Measurements from ENCODE around the gene CACNG7. TPM values are rescaled to one million over a fixed set of nuclear protein-coding genes. Genes with fewer than 3 reads are reported as not detected.
"Not testable (repeated sequence)": the region's sequence is repeated elsewhere in the genome, so short reads cannot be mapped to it uniquely, and the experiment has no call there.

Gene CACNG7
- total RNA-seq, 1 experiment from 2014 or later: not detected

DNA sequence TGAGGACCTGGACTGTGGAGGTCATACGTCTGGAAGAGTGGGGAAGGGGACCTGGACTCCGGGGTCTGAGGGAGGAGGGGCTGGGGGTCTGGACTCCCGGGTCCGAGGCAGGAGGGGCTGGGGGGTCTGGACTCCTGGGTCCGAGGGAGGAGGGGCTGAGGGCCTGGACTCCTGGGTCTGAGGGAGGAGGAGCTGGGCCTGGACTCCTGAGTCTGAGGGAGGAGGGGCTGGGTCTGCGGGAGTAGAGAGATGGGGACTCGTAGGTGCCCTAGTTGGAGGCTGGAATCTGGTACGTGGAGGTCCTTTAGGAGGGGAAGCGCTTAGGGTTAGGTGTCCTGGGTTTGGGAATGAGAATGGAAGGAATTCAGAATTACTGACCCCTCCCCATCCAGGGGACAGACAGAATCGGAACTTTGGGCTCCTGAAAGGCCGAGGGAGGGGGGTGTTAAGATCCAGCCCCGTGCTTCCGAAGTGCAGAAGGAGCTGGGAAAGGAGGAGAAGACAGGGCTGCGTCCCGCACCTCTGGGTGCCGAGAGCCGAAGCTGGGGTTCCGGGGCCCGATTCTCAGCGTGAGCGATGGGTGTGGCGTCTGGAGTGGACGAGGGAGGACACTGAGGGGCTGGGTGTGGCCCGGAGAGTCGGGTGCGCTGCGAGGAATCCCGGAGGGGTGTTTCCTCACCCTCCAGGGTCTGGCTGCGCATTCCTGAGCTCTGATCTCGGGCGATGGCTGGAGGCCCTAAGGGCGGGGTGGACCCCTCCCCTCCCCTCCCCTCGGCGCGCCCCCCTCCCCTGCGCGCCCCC lies 40.8 kb upstream of the CACNG7 start:
- Histone ChIP-seq H3K9me3 (ENCODE audit: low read length) (no peaks in the 10 kb centered on the region), H3K27me3 (ENCODE audit: low read length) (no peaks in the 10 kb centered on the region), H3K36me3 (ENCODE audit: low read depth, low read length) (peaks cover 4% of the 10 kb centered on the region; the same call in 1 of the 2 replicates), H4K20me1 (ENCODE audit: low read length) (no peaks in the 10 kb centered on the region), H3K4me1 (ENCODE audit: insufficient read depth, low read length) (peaks cover 35% of the 10 kb centered on the region), H3K4me3 (ENCODE audit: low read length) (peak overlapping the region; percentile 87), H3K79me2 (ENCODE audit: low read length) (peaks cover 38% of the 10 kb centered on the region), H3K27ac (ENCODE audit: low read length) (peak overlapping the region; percentile 83), H3K9ac (ENCODE audit: low read length) (peak overlapping the region; percentile 96), H3F3A (ENCODE audit: low read length, unreplicated experiment) (no peaks in the 10 kb centered on the region), H3K9me2 (replicated peaks; ENCODE audit: low read length) (no peaks in the 10 kb centered on the region), H3K4me2 (ENCODE audit: low read length) (peak overlapping the region; percentile 93), H2AFZ (ENCODE audit: low read length) (peak overlapping the region; percentile 54)
- intact Hi-C loops (cut with micrococcal nuclease): no loop called here
- ATAC-seq (peak; percentile 8), DNase-seq (peak; percentile 69)
- POLR2A ChIA-PET (ENCODE audit: unreplicated experiment): interaction anchor here (0.5 to 1.1 kb wide), 11 partner anchors 9 to 348 kb away, joined by 3 to 10 read pairs (median 3); no protein-coding TSS in a partner anchor
- CTCF ChIA-PET: interaction anchor here (0.8 to 1.5 kb wide), 2 partner anchors 156 to 162 kb away, joined by 5 to 6 read pairs; no protein-coding TSS in a partner anchor
- TF ChIP-seq EZH2 (IDR thresholded peaks at IDR 0.05; ENCODE audit: low read length, unreplicated experiment) (no peak), EZH2phosphoT487 (IDR thresholded peaks at IDR 0.05; ENCODE audit: borderline replicate concordance, low read length) (no peak)
- TF ChIP-seq, protein P1, sequence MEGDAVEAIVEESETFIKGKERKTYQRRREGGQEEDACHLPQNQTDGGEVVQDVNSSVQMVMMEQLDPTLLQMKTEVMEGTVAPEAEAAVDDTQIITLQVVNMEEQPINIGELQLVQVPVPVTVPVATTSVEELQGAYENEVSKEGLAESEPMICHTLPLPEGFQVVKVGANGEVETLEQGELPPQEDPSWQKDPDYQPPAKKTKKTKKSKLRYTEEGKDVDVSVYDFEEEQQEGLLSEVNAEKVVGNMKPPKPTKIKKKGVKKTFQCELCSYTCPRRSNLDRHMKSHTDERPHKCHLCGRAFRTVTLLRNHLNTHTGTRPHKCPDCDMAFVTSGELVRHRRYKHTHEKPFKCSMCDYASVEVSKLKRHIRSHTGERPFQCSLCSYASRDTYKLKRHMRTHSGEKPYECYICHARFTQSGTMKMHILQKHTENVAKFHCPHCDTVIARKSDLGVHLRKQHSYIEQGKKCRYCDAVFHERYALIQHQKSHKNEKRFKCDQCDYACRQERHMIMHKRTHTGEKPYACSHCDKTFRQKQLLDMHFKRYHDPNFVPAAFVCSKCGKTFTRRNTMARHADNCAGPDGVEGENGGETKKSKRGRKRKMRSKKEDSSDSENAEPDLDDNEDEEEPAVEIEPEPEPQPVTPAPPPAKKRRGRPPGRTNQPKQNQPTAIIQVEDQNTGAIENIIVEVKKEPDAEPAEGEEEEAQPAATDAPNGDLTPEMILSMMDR (conservative IDR thresholded peaks at IDR 0.05; ENCODE audit: low read depth, low read length): no peak
- BruUV-seq (replicated peaks): TSS peak; percentile 61

DNA sequence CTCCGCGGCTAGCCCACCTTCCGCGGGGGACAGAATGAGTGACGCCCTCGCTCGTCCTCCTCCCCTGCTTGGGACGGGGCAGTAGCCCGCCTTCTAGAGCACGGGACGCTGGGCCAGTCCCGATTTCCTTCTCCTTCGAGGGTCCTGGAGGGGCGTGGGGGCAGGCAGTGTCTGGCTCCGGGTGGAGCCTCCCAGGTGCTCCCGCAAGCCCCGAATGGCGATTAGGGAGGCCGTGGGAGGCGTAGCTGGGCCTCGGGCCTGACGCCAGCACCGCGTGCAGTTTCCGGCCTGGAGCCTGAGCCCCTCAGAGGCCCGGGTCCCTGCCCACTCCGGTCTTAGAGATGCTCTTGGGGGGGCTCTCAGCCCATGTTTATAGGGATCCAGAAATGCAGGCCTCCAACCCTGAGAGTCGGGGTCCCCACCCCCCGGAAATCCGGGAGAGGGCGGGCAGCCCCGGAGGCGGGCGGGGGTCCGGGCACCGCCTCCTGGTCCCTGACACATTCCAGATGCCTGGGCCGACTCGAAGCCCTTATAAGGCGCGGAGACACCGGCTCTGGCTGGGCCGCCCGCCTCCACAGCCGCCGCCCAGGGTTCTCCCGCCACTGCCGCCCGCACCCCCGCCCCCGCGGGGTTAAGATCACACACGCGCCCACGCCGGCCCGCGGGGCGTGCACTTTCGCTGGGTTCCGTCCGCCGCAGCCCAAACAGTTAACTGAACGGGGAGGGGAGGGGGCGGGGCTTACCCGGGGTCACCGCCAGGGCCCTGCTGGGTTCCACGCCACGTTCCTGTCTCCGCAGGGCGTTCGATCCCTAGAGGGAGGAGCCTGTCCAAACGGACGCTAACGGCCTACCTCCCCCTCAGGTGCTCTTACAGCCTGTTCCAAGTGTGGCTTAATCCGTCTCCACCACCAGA lies 39.9 kb upstream of the CACNG7 start:
- H4K20me1 ChIP-seq (ENCODE audit: low read length): peaks cover 8% of the 10 kb centered on the region; the same call in 1 of the 2 replicates
- intact Hi-C loops (cut with micrococcal nuclease): no loop called here
- H3F3A ChIP-seq (ENCODE audit: low read length, unreplicated experiment): no peaks in the 10 kb centered on the region
- no peaks in the 10 kb centered on the region for H3K27me3 ChIP-seq (ENCODE audit: low read length)
- BruUV-seq (replicated peaks): no TSS peak
- ATAC-seq (peak; percentile 33), DNase-seq (peak; percentile 90)
- ChIA-PET CTCF (interaction anchor here (0.8 to 1.5 kb wide), 2 partner anchors 155 to 161 kb away, joined by 5 to 6 read pairs; no protein-coding TSS in a partner anchor), POLR2A (ENCODE audit: unreplicated experiment) (interaction anchor here (0.6 to 0.9 kb wide), 6 partner anchors 10 to 1348 kb away, joined by 3 to 4 read pairs (median 3); no protein-coding TSS in a partner anchor)
- peak overlapping the region; percentile 54 for H2AFZ ChIP-seq (ENCODE audit: low read length)
- peaks cover 46% of the 10 kb centered on the region for H3K79me2 ChIP-seq (ENCODE audit: low read length)
- no peak for TF ChIP-seq EZH2 (IDR thresholded peaks at IDR 0.05; ENCODE audit: low read length, unreplicated experiment)
- TF ChIP-seq EZH2phosphoT487 (IDR thresholded peaks at IDR 0.05; ENCODE audit: borderline replicate concordance, low read length): no peak
- TF ChIP-seq, protein P1 (conservative IDR thresholded peaks at IDR 0.05; ENCODE audit: low read depth, low read length): no peak
- peaks cover 13% of the 10 kb centered on the region for H3K36me3 ChIP-seq (ENCODE audit: low read depth, low read length)
- H3K4me3 ChIP-seq (ENCODE audit: low read length): peak overlapping the region; percentile 87
- peak overlapping the region; percentile 83 for H3K27ac ChIP-seq (ENCODE audit: low read length)
- H3K4me2 ChIP-seq (ENCODE audit: low read length): peak overlapping the region; percentile 93
- no peaks in the 10 kb centered on the region for H3K9me2 ChIP-seq (replicated peaks; ENCODE audit: low read length)
- H3K9me3 ChIP-seq (ENCODE audit: low read length): no peaks in the 10 kb centered on the region
- H3K9ac ChIP-seq (ENCODE audit: low read length): peak overlapping the region; percentile 96
- H3K4me1 ChIP-seq (ENCODE audit: insufficient read depth, low read length): peaks cover 31% of the 10 kb centered on the region

DNA sequence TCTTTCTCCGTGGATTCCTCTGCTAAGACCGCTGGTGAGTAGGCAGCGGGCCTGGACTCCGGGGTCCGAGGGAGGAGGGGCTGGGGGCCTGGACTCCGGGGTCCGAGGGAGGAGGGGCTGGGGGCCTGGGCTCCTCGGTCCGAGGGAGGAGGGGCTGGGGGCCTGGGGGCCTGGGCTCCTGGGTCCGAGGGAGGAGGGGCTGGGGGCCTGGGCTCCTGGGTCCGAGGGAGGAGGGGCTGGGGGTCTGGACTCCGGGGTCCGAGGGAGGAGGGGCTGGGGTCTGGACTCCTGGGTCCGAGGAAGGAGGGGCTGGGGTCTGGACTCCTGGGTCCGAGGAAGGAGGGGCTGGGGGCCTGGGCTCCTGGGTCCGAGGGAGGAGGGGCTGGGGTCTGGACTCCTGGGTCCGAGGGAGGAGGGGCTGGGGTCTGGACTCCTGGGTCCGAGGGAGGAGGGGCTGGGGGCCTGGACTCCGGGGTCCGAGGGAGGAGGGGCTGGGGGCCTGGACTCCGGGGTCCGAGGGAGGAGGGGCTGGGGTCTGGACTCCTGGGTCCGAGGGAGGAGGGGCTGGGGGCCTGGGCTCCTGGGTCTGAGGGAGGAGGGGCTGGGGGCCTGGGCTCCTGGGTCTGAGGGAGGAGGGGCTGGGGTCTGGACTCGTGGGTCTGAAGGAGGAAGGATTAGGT lies 39.1 kb upstream of the CACNG7 start:
- BruUV-seq (replicated peaks); POLR2A ChIA-PET (ENCODE audit: unreplicated experiment): not testable (repeated sequence)
- peak overlapping the region; percentile 37 for H2AFZ ChIP-seq (ENCODE audit: low read length)

More for the DNA sequence above, 39.1 kb upstream of the CACNG7 start:
- H4K20me1 ChIP-seq (ENCODE audit: low read length): peaks cover 16% of the 10 kb centered on the region; the same call in 1 of the 2 replicates
- H3K4me3 ChIP-seq (ENCODE audit: low read length): peak overlapping the region; percentile 87
- H3K36me3 ChIP-seq (ENCODE audit: low read depth, low read length): peaks cover 21% of the 10 kb centered on the region
- H3F3A ChIP-seq (ENCODE audit: low read length, unreplicated experiment); ATAC-seq; H3K27me3 ChIP-seq (ENCODE audit: low read length); DNase-seq; CTCF ChIA-PET; H3K9me3 ChIP-seq (ENCODE audit: low read length); H3K9me2 ChIP-seq (replicated peaks; ENCODE audit: low read length); intact Hi-C loops (cut with micrococcal nuclease): not testable (repeated sequence)
- H3K9ac ChIP-seq (ENCODE audit: low read length): peak overlapping the region; percentile 96
- H3K79me2 ChIP-seq (ENCODE audit: low read length): peaks cover 50% of the 10 kb centered on the region
- H3K4me2 ChIP-seq (ENCODE audit: low read length): peak overlapping the region; percentile 93
- H3K27ac ChIP-seq (ENCODE audit: low read length): peak overlapping the region; percentile 83
- peaks cover 23% of the 10 kb centered on the region for H3K4me1 ChIP-seq (ENCODE audit: insufficient read depth, low read length)

Measured in PC-3 (cell line).